ENCODE measurements around the gene BLTP3A.
"Not testable (repeated sequence)": the region's sequence is repeated elsewhere in the genome, so short reads cannot be mapped to it uniquely, and the experiment has no call there.

The BLTP3A gene

GRCh38 chr6:34745277-34746103 lies 46.4 kb upstream of the BLTP3A start:
- no peak overlapping the region for H2BK5ac ChIP-seq (ENCODE audit: low read depth, low read length, poor library complexity)

GRCh38 chr6:34746104-34746846 lies 45.6 kb upstream of the BLTP3A start:
- H3K4ac ChIP-seq (ENCODE audit: low read depth, low read length): no peak overlapping the region
- H2AK5ac ChIP-seq (ENCODE audit: low read length): no peak overlapping the region
- no peak overlapping the region for H3K9ac ChIP-seq (ENCODE audit: low read length)
- H2AFZ ChIP-seq (ENCODE audit: insufficient read depth, low read length, poor library complexity): no peak overlapping the region
- H2BK5ac ChIP-seq (ENCODE audit: low read depth, low read length, poor library complexity): no peak overlapping the region
- H3K4me1 ChIP-seq (ENCODE audit: control insufficient read depth in 1 of 2, insufficient read depth in 2 of 2, low read length in 2 of 2): peaks cover 12 to 14% of the 10 kb centered on the region in 2 experiments
- no peak overlapping the region for H3K14ac ChIP-seq (ENCODE audit: low read length)
- H3K4me3 ChIP-seq (ENCODE audit: low read depth, low read length): no peak overlapping the region
- no peak overlapping the region for H3K23ac ChIP-seq (ENCODE audit: low read length)
- H3K27ac ChIP-seq (ENCODE audit: low read depth, low read length): no peak overlapping the region
- peak overlapping the region; percentile 41 for H2BK12ac ChIP-seq (ENCODE audit: low read length)
- H3K27me3 ChIP-seq (ENCODE audit: insufficient read depth, low read length): no peaks in the 10 kb centered on the region
- no peaks in the 10 kb centered on the region for H3K79me2 ChIP-seq (ENCODE audit: control insufficient read depth, insufficient read depth, low read length, poor library complexity)
- peaks cover 2% of the 10 kb centered on the region for H3K79me1 ChIP-seq (ENCODE audit: low read length)
- H3K9me3 ChIP-seq (ENCODE audit: insufficient read depth, low read depth, low read length): no peaks in the 10 kb centered on the region
- no CpG with 5 or more reads among the region's 6 CpGs for WGBS (ENCODE audit: extremely low coverage, insufficient coverage, insufficient read length)
- H2BK120ac ChIP-seq (ENCODE audit: insufficient read depth, low read length, poor library complexity): no peak overlapping the region
- no peak for DNase-seq
- no peak overlapping the region for H3K18ac ChIP-seq (ENCODE audit: low read length)
- H3K36me3 ChIP-seq (ENCODE audit: control insufficient read depth in 1 of 2, insufficient read depth in 2 of 2, low read length in 2 of 2): no peaks in the 10 kb centered on the region
- no peak overlapping the region for H4K12ac ChIP-seq (ENCODE audit: low read depth, low read length)
- H3K4me2 ChIP-seq (ENCODE audit: low read length): no peak overlapping the region
- H4K91ac ChIP-seq (ENCODE audit: low read depth, low read length): peak overlapping the region; percentile 13
- peak overlapping the region; percentile 12 for H4K8ac ChIP-seq (ENCODE audit: low read depth, low read length)

More at GRCh38 chr6:34745277-34746103, 46.4 kb upstream of the BLTP3A start:
- Histone ChIP-seq H3K4ac (ENCODE audit: low read depth, low read length) (no peak overlapping the region), H3K79me1 (ENCODE audit: low read length) (peaks cover 2% of the 10 kb centered on the region), H3K4me1 (ENCODE audit: control insufficient read depth in 1 of 2, insufficient read depth in 2 of 2, low read length in 2 of 2) (peaks cover 12 to 14% of the 10 kb centered on the region in 2 experiments), H2BK12ac (ENCODE audit: low read length) (no peak overlapping the region), H2BK120ac (ENCODE audit: insufficient read depth, low read length, poor library complexity) (no peak overlapping the region), H3K9ac (ENCODE audit: low read length) (no peak overlapping the region), H3K23ac (ENCODE audit: low read length) (no peak overlapping the region), H3K27me3 (ENCODE audit: insufficient read depth, low read length) (no peaks in the 10 kb centered on the region), H4K12ac (ENCODE audit: low read depth, low read length) (no peak overlapping the region), H4K8ac (ENCODE audit: low read depth, low read length) (no peak overlapping the region), H3K4me3 (ENCODE audit: low read depth, low read length) (no peak overlapping the region), H3K79me2 (ENCODE audit: control insufficient read depth, insufficient read depth, low read length, poor library complexity) (no peaks in the 10 kb centered on the region), H3K36me3 (ENCODE audit: control insufficient read depth in 1 of 2, insufficient read depth in 2 of 2, low read length in 2 of 2) (no peaks in the 10 kb centered on the region), H4K91ac (ENCODE audit: low read depth, low read length) (no peak overlapping the region), H3K18ac (ENCODE audit: low read length) (no peak overlapping the region), H3K27ac (ENCODE audit: low read depth, low read length) (peak overlapping the region; percentile 20), H3K14ac (ENCODE audit: low read length) (no peak overlapping the region), H3K9me3 (ENCODE audit: insufficient read depth, low read depth, low read length) (no peaks in the 10 kb centered on the region), H2AFZ (ENCODE audit: insufficient read depth, low read length, poor library complexity) (no peak overlapping the region), H3K4me2 (ENCODE audit: low read length) (no peak overlapping the region), H2AK5ac (ENCODE audit: low read length) (no peak overlapping the region)
- DNase-seq: peak; percentile 87 to 91
- WGBS (ENCODE audit: extremely low coverage, insufficient coverage, insufficient read length): no CpG with 5 or more reads among the region's 10 CpGs

GRCh38 chr6:34748757-34749156 lies 43.1 kb upstream of the BLTP3A start:
- no peak for DNase-seq
- no CpG with 5 or more reads among the region's 2 CpGs for WGBS (ENCODE audit: extremely low coverage, insufficient coverage, insufficient read length)

GRCh38 chr6:34756513-34756856 lies 35.4 kb upstream of the BLTP3A start:
- peak; percentile 50 to 73 for DNase-seq
- H3K79me2 ChIP-seq (ENCODE audit: control insufficient read depth, insufficient read depth, low read length, poor library complexity); H3K9ac ChIP-seq (ENCODE audit: low read length); H3K79me1 ChIP-seq (ENCODE audit: low read length); H3K4ac ChIP-seq (ENCODE audit: low read depth, low read length); H3K4me1 ChIP-seq (ENCODE audit: control insufficient read depth in 1 of 2, insufficient read depth in 2 of 2, low read length in 2 of 2); H2AK5ac ChIP-seq (ENCODE audit: low read length); H3K23ac ChIP-seq (ENCODE audit: low read length); H3K36me3 ChIP-seq (ENCODE audit: control insufficient read depth in 1 of 2, insufficient read depth in 2 of 2, low read length in 2 of 2); H3K27me3 ChIP-seq (ENCODE audit: insufficient read depth, low read length); H3K9me3 ChIP-seq (ENCODE audit: insufficient read depth, low read depth, low read length); H3K18ac ChIP-seq (ENCODE audit: low read length); H3K14ac ChIP-seq (ENCODE audit: low read length); H2BK12ac ChIP-seq (ENCODE audit: low read length): not testable (repeated sequence)
- Histone ChIP-seq H2BK120ac (ENCODE audit: insufficient read depth, low read length, poor library complexity) (peak overlapping the region; percentile 95), H4K91ac (ENCODE audit: low read depth, low read length) (peak overlapping the region; percentile 88), H3K4me3 (ENCODE audit: low read depth, low read length) (peak overlapping the region; percentile 56), H4K8ac (ENCODE audit: low read depth, low read length) (peak overlapping the region; percentile 92), H3K27ac (ENCODE audit: low read depth, low read length) (peak overlapping the region; percentile 74), H4K12ac (ENCODE audit: low read depth, low read length) (peak overlapping the region; percentile 96), H2AFZ (ENCODE audit: insufficient read depth, low read length, poor library complexity) (peak overlapping the region; percentile 79), H2BK5ac (ENCODE audit: low read depth, low read length, poor library complexity) (peak overlapping the region; percentile 88), H3K4me2 (ENCODE audit: low read length) (peak overlapping the region; percentile 55)
- no CpG with 5 or more reads among the region's 17 CpGs for WGBS (ENCODE audit: extremely low coverage, insufficient coverage, insufficient read length)

More at GRCh38 chr6:34748757-34749156, 43.1 kb upstream of the BLTP3A start:
- Histone ChIP-seq H3K27me3 (ENCODE audit: insufficient read depth, low read length) (no peaks in the 10 kb centered on the region), H3K9ac (ENCODE audit: low read length) (no peak overlapping the region), H3K4me1 (ENCODE audit: control insufficient read depth in 1 of 2, insufficient read depth in 2 of 2, low read length in 2 of 2) (peaks cover 12 to 14% of the 10 kb centered on the region in 2 experiments), H3K36me3 (ENCODE audit: control insufficient read depth in 1 of 2, insufficient read depth in 2 of 2, low read length in 2 of 2) (no peaks in the 10 kb centered on the region), H4K8ac (ENCODE audit: low read depth, low read length) (no peak overlapping the region), H3K4me3 (ENCODE audit: low read depth, low read length) (no peak overlapping the region), H3K18ac (ENCODE audit: low read length) (no peak overlapping the region), H2BK5ac (ENCODE audit: low read depth, low read length, poor library complexity) (no peak overlapping the region), H3K23ac (ENCODE audit: low read length) (no peak overlapping the region), H3K14ac (ENCODE audit: low read length) (no peak overlapping the region), H4K12ac (ENCODE audit: low read depth, low read length) (no peak overlapping the region), H3K9me3 (ENCODE audit: insufficient read depth, low read depth, low read length) (no peaks in the 10 kb centered on the region), H2BK12ac (ENCODE audit: low read length) (no peak overlapping the region), H3K4me2 (ENCODE audit: low read length) (no peak overlapping the region), H3K27ac (ENCODE audit: low read depth, low read length) (no peak overlapping the region), H4K91ac (ENCODE audit: low read depth, low read length) (no peak overlapping the region), H3K4ac (ENCODE audit: low read depth, low read length) (no peak overlapping the region), H3K79me2 (ENCODE audit: control insufficient read depth, insufficient read depth, low read length, poor library complexity) (no peaks in the 10 kb centered on the region), H2AFZ (ENCODE audit: insufficient read depth, low read length, poor library complexity) (no peak overlapping the region), H2BK120ac (ENCODE audit: insufficient read depth, low read length, poor library complexity) (no peak overlapping the region), H3K79me1 (ENCODE audit: low read length) (peaks cover 2% of the 10 kb centered on the region), H2AK5ac (ENCODE audit: low read length) (no peak overlapping the region)
